ENCODE measurements around the gene ADH1B.

- TF ChIP-seq CTCF (conservative IDR thresholded peaks at IDR 0.05): no peak
- no peak for TF ChIP-seq ZFX (IDR thresholded peaks at IDR 0.05)
Observed at GRCh38 chr4:99356992-99357391, 35.8 kb upstream of the ADH1B start.

Data from C4-2B (cell line).